K562 (cell line): ENCODE measurements around the gene WDR47. TPM values are rescaled to one million over a fixed set of nuclear protein-coding genes. Genes with fewer than 3 reads are reported as not detected.

Experiments
- CHAMP1 ChIP-seq: fragments of 450-650 bp; IDR thresholded peaks from 2 replicates; pipeline ENCODE4 v1.6.1; 2016; ENCODE audit warnings: mild to moderate bottlenecking
- CXXC5 ChIP-seq: fragments of 250-450 bp; sonication (Bioruptor Pico); IDR thresholded peaks from 2 replicates; pipeline ENCODE4 v1.8.0; 2022; ENCODE audit warnings: inconsistent platforms, mild to moderate bottlenecking, moderate library complexity
- ESRRA ChIP-seq: fragments of 450-650 bp; IDR thresholded peaks from 2 replicates; pipeline ENCODE4 v1.6.1; 2014; ENCODE audit warnings: low read depth, mild to moderate bottlenecking, moderate library complexity, borderline replicate concordance
- HDAC8 ChIP-seq: fragments of 450-650 bp; IDR thresholded peaks from 2 replicates; pipeline ENCODE4 v1.6.1; 2016; ENCODE audit warnings: mild to moderate bottlenecking, missing genetic modification characterization, moderate library complexity, missing compliant biosample characterization
- HOXB6 ChIP-seq: fragments of 250-450 bp; sonication (Bioruptor Pico); IDR thresholded peaks from 2 replicates; pipeline ENCODE4 v1.5.1; 2022; ENCODE audit warnings: mild to moderate bottlenecking, borderline replicate concordance
- NR2F6 ChIP-seq: fragments of 450-650 bp; formaldehyde crosslinking; IDR thresholded peaks from 2 replicates; pipeline ENCODE4 v1.4.0; 2020; ENCODE audit warnings: mild to moderate bottlenecking
- PATZ1 ChIP-seq: fragments of 250-450 bp; sonication (Bioruptor Pico); IDR thresholded peaks from 2 replicates; pipeline ENCODE4 v1.5.0; 2020; ENCODE audit warnings: mild to moderate bottlenecking, borderline replicate concordance
- SIX5 ChIP-seq, 2 experiments: IDR thresholded peaks; 2 replicates each; pipeline ENCODE4 v1.6.1; 2011; ENCODE audit warnings: low read length in 2 of 2, borderline replicate concordance in 1 of 2, low read depth in 1 of 2, mild to moderate bottlenecking in 1 of 2, moderate library complexity in 1 of 2; ENCODE audit not compliant: insufficient read depth in 1 of 2
- TBP ChIP-seq: optimal IDR thresholded peaks from 2 replicates; pipeline ENCODE3; 2011; ENCODE audit warnings: low read depth, low read length, improper control_type of control experiment
- TCF3 ChIP-seq: sonication (generic); formaldehyde crosslinking; IDR thresholded peaks from 2 replicates; pipeline ENCODE4 v1.4.0; 2020; ENCODE audit warnings: mild to moderate bottlenecking, missing genetic modification reagents
- TEAD2 ChIP-seq: fragments of 450-650 bp; IDR thresholded peaks from 2 replicates; pipeline ENCODE4 v1.6.1; 2016; ENCODE audit warnings: missing genetic modification characterization, control low read depth, missing compliant biosample characterization
- TEAD4 ChIP-seq, 2 experiments: sonication (generic) in 1 of 2; formaldehyde crosslinking in 1 of 2; IDR thresholded peaks; 2 replicates each; pipeline versions ENCODE4 v1.6.1 to v1.8.0; 2012 to 2022; ENCODE audit warnings: borderline replicate concordance in 1 of 2, inconsistent platforms in 1 of 2, low read length in 1 of 2, mild to moderate bottlenecking in 1 of 2, missing genetic modification reagents in 1 of 2
- ZBTB8A ChIP-seq: fragments of 450-650 bp; IDR thresholded peaks from 2 replicates; pipeline ENCODE4 v1.6.1; 2018; ENCODE audit warnings: mild to moderate bottlenecking, moderate library complexity; ENCODE audit not compliant: partially characterized antibody
- ZFP36 ChIP-seq: fragments of 150-350 bp; IDR thresholded peaks from 2 replicates; pipeline ENCODE4 v1.6.1; 2018; ENCODE audit warnings: low read length, low read depth; ENCODE audit not compliant: partially characterized antibody
- ZNF175 ChIP-seq: fragments of 200-800 bp; sonication (Bioruptor generic); IDR thresholded peaks from 2 replicates; pipeline ENCODE4 v1.6.1; 2016; ENCODE audit warnings: low read depth, mild to moderate bottlenecking, missing genetic modification characterization, missing compliant biosample characterization
- ZNF740 ChIP-seq, 3 experiments: fragments of 200-800 bp in 1 of 3; sonication (Bioruptor generic) in 1 of 3; sonication (generic) in 1 of 3; formaldehyde crosslinking in 1 of 3; IDR thresholded peaks; 2 replicates each; pipeline versions ENCODE4 v1.6.1 to v1.8.0; 2016 to 2022; ENCODE audit warnings: mild to moderate bottlenecking in 2 of 3, missing compliant biosample characterization in 2 of 3, missing genetic modification characterization in 2 of 3, missing genetic modification reagents in 1 of 3
- ZNF77 ChIP-seq: fragments of 250-450 bp; sonication (Bioruptor Pico); IDR thresholded peaks from 2 replicates; pipeline ENCODE4 v1.5.0; 2020
- polyA plus RNA-seq, 8 experiments: library from polyadenylated mRNA; depleted of rRNA in 4 of 8; stranded (reverse) in 5 of 8; unstranded in 3 of 8; fragments of >200 nt; fragmentation: Nextera tagmentation in 2 of 8; fragmentation: Illumina TruSeq in 1 of 8; extraction: Ambion mirVana in 2 of 8; extraction: Trizol in 1 of 8; gene quantifications; 2 replicates each; pipeline versions ENCODE4 v1.2.1 to v1.2.3, GENCODE V29; 2011 to 2014; ENCODE audit warnings: inconsistent platforms in 1 of 8, missing spikeins in 1 of 8
- total RNA-seq, 7 experiments: library from RNA; depleted of rRNA in 6 of 7; stranded (reverse); fragments of >200 nt in 6 of 7; fragmentation: Illumina TruSeq in 2 of 7; extraction: Trizol in 2 of 7; gene quantifications; 2 replicates each; pipeline versions ENCODE4 v1.2.1 to v1.2.3, GENCODE V29; 2011 to 2021; ENCODE audit warnings: low replicate concordance in 1 of 7
- TF ChIP-seq, protein P1 (sequence below): fragments of 250-450 bp; sonication (Bioruptor Pico); IDR thresholded peaks from 2 replicates; pipeline ENCODE4 v1.5.0; 2021
- TF ChIP-seq, protein P2 (sequence below): fragments of 250-450 bp; sonication (Bioruptor Pico); IDR thresholded peaks from 2 replicates; pipeline ENCODE4 v1.4.0; 2020; ENCODE audit warnings: borderline replicate concordance

The WDR47 gene
- total and polyA plus RNA-seq, 9 of the 15 experiments (the other 6 are each of a cell fraction or from before 2014, with no cell fraction given) = 1.3 to 10.1 (median 4.9) TPM

DNA sequence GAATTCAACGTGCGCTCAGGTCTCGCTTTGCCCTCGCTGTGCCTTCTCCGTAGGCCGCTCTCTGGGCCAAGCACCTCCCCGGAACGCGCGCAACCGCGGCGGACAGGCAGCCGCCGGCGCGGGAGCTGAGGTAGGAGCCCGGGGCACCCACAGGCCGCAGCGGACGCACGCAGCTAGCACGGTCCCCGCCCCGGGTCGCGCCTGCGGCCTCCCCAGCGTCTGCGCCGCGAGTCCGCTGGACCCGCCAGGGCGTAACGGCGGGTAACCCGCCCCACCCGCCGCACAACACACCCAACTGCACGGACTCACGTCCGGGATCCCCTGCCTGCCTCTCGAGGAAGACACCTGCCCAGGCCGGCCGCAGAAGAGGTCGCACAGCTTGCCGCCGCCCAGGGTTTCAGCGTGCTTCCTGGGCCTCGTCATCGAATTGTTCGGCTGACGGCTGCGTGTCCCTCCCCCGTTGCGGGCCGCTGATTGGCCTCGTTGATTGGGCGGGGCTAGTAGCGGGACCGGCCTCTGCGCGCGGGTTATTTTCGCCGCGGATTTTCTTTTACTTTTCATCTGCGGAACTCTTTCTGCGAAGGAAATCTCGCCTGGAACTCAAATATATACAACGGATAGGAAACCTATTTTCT, 78.7 kb downstream of the WDR47 start, which contains the start of gene CLCC1 (continued):
- TF ChIP-seq TCF3 (CRISPR knock-in tag) = 0 out of 2 replicates have a peak, but pooled peaks have one; percentile 28
- TF ChIP-seq, protein P1, sequence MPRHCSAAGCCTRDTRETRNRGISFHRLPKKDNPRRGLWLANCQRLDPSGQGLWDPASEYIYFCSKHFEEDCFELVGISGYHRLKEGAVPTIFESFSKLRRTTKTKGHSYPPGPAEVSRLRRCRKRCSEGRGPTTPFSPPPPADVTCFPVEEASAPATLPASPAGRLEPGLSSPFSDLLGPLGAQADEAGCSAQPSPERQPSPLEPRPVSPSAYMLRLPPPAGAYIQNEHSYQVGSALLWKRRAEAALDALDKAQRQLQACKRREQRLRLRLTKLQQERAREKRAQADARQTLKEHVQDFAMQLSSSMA (CRISPR knock-in tag) = no peak
- peak; percentile 95 for TF ChIP-seq CXXC5 (CRISPR knock-in tag)
- TF ChIP-seq SIX5 (IDR thresholded peaks at IDR 0.05; ENCODE audit: borderline replicate concordance in 1 of 2, insufficient read depth in 1 of 2, low read depth in 1 of 2, low read length in 2 of 2) = no peak
- TF ChIP-seq ZNF175 = no peak
- no peak for TF ChIP-seq TEAD2 (tag)
- TF ChIP-seq ZNF77 (CRISPR knock-in tag) = no peak
- TF ChIP-seq HOXB6 (CRISPR knock-in tag) = no peak
- no peak for TF ChIP-seq ZNF740 (CRISPR knock-in tag; IDR thresholded peaks at IDR 0.05)
- TF ChIP-seq ZNF740 (tag; IDR thresholded peaks at IDR 0.05) = no peak
- no peak for TF ChIP-seq ZFP36
- no peak for TF ChIP-seq CHAMP1
- peak; percentile 49; the same call in 1 of the 2 replicates for TF ChIP-seq TEAD4 (IDR thresholded peaks at IDR 0.05; ENCODE audit: low read length)
- no peak for TF ChIP-seq TEAD4 (CRISPR knock-in tag; IDR thresholded peaks at IDR 0.05; ENCODE audit: borderline replicate concordance)
- TF ChIP-seq, protein P2, sequence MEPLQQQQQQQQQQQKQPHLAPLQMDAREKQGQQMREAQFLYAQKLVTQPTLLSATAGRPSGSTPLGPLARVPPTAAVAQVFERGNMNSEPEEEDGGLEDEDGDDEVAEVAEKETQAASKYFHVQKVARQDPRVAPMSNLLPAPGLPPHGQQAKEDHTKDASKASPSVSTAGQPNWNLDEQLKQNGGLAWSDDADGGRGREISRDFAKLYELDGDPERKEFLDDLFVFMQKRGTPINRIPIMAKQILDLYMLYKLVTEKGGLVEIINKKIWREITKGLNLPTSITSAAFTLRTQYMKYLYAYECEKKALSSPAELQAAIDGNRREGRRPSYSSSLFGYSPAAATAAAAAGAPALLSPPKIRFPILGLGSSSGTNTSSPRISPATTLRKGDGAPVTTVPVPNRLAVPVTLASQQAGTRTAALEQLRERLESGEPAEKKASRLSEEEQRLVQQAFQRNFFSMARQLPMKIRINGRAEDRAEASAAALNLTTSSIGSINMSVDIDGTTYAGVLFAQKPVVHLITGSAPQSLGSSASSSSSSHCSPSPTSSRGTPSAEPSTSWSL (CRISPR knock-in tag) = no peak
- TF ChIP-seq ZBTB8A = no peak
- TF ChIP-seq HDAC8 (tag) = 0 out of 2 replicates have a peak, but pooled peaks have one; percentile 41
- no peak for TF ChIP-seq PATZ1 (CRISPR knock-in tag)
- TF ChIP-seq TBP = peak; percentile 92
- TF ChIP-seq NR2F6 (CRISPR knock-in tag) = no peak
- peak; percentile 38; the same call in 1 of the 2 replicates for TF ChIP-seq ESRRA
